ENCODE measurements around the gene WDSUB1.

WDSUB1 gene

GRCh38 chr2:159192371-159192918 is 94.1 kb downstream of the WDSUB1 start:
- Histone ChIP-seq H3K36me3 (ENCODE audit: control insufficient read depth, insufficient read depth, low read length) (no peaks in the 10 kb centered on the region), H3K4me1 (ENCODE audit: control insufficient read depth, insufficient read depth, low read length) (no peaks in the 10 kb centered on the region), H3K9ac (ENCODE audit: low read depth, low read length) (no peak overlapping the region), H3K9me3 (ENCODE audit: control insufficient read depth, insufficient read depth, low read length) (no peaks in the 10 kb centered on the region), H3K4me3 (ENCODE audit: low read depth, low read length) (no peak overlapping the region), H3K27me3 (ENCODE audit: control insufficient read depth, insufficient read depth, low read length) (no peaks in the 10 kb centered on the region), H3K27ac (ENCODE audit: low read depth, low read length) (no peak overlapping the region)

DNA sequence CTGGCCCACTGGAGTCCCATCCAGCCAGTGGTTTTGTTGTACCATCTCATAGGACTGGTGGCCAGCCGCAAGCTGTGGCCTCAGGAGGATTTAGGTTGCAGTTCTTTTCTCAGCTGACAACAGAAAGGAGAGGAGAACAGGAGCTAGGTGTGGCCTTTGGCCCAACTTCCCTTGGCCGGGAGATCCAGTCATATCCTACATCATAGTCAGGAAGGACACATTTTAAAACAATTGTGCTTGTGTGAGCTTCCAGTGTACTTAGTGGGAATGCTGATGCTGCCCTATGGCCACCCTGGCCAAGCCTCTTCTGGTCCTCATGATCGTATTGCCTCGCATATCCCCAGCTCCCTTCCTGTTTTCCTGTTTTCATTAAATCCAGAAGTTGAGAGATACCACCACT is 98.1 kb downstream of the WDSUB1 start:
- no peak overlapping the region for H3K9ac ChIP-seq (ENCODE audit: low read depth, low read length)
- no peaks in the 10 kb centered on the region for H3K9me3 ChIP-seq (ENCODE audit: control insufficient read depth, insufficient read depth, low read length)
- no peak overlapping the region for H3K27ac ChIP-seq (ENCODE audit: low read depth, low read length)
- no peak overlapping the region for H3K4me3 ChIP-seq (ENCODE audit: low read depth, low read length)
- no peaks in the 10 kb centered on the region for H3K27me3 ChIP-seq (ENCODE audit: control insufficient read depth, insufficient read depth, low read length)
- no peaks in the 10 kb centered on the region for H3K4me1 ChIP-seq (ENCODE audit: control insufficient read depth, insufficient read depth, low read length)
- H3K36me3 ChIP-seq (ENCODE audit: control insufficient read depth, insufficient read depth, low read length), result no peaks in the 10 kb centered on the region

GRCh38 chr2:159187106-159187505 is 99.4 kb downstream of the WDSUB1 start:
- no peak overlapping the region for H3K4me3 ChIP-seq (ENCODE audit: low read depth, low read length)
- H3K4me1 ChIP-seq (ENCODE audit: control insufficient read depth, insufficient read depth, low read length), result no peaks in the 10 kb centered on the region
- H3K27ac ChIP-seq (ENCODE audit: low read depth, low read length), result no peak overlapping the region
- no peaks in the 10 kb centered on the region for H3K9me3 ChIP-seq (ENCODE audit: control insufficient read depth, insufficient read depth, low read length)
- no peak overlapping the region for H3K9ac ChIP-seq (ENCODE audit: low read depth, low read length)
- no peaks in the 10 kb centered on the region for H3K36me3 ChIP-seq (ENCODE audit: control insufficient read depth, insufficient read depth, low read length)
- H3K27me3 ChIP-seq (ENCODE audit: control insufficient read depth, insufficient read depth, low read length), result no peaks in the 10 kb centered on the region

GRCh38 chr2:159186462-159186861 is 100.0 kb downstream of the WDSUB1 start:
- H3K27ac ChIP-seq (ENCODE audit: low read depth, low read length), result no peak overlapping the region
- H3K4me1 ChIP-seq (ENCODE audit: control insufficient read depth, insufficient read depth, low read length), result no peaks in the 10 kb centered on the region
- H3K9me3 ChIP-seq (ENCODE audit: control insufficient read depth, insufficient read depth, low read length), result no peaks in the 10 kb centered on the region
- H3K9ac ChIP-seq (ENCODE audit: low read depth, low read length), result no peak overlapping the region
- H3K4me3 ChIP-seq (ENCODE audit: low read depth, low read length), result no peak overlapping the region
- no peaks in the 10 kb centered on the region for H3K27me3 ChIP-seq (ENCODE audit: control insufficient read depth, insufficient read depth, low read length)
- no peaks in the 10 kb centered on the region for H3K36me3 ChIP-seq (ENCODE audit: control insufficient read depth, insufficient read depth, low read length)
